H7 (cell line): Measurements from ENCODE around the gene DPYD. TPM values are rescaled to one million over a fixed set of nuclear protein-coding genes. Genes with fewer than 3 reads are reported as not detected.

ENCODE experiments used
- DNase-seq: peaks from one replicate; pipeline ENCODE4 v3.0.0; 2012
- H3K27me3 ChIP-seq: 2 replicates; pipeline ENCODE4 v1.6.0; 2011; ENCODE audit warnings: mild to moderate bottlenecking, low read length; ENCODE audit not compliant: control insufficient read depth, insufficient read depth
- H3K36me3 ChIP-seq: replicated peaks from 2 replicates; pipeline ENCODE4 v1.5.1; 2011; ENCODE audit warnings: low read length; ENCODE audit not compliant: control insufficient read depth, insufficient read depth
- H3K4me3 ChIP-seq: 2 replicates; pipeline ENCODE4 v1.5.1; 2011; ENCODE audit warnings: low read depth, mild to moderate bottlenecking, control low read depth, low read length, moderate library complexity; ENCODE audit not compliant: insufficient read depth
- total RNA-seq: library from RNA; depleted of rRNA; stranded (reverse); fragments of >200 nt; shearing (Covaris generic); gene quantifications from 2 replicates; pipeline ENCODE4 v1.2.3, GENCODE V29; 2014

DPYD gene
- total RNA-seq, 1 experiment from 2014 or later: 0.59 TPM

GRCh38 chr1:97332716-97333115 is 588.1 kb downstream of the DPYD start:
- Histone ChIP-seq H3K4me3 (no peak overlapping the region), H3K27me3 (no peaks in the 10 kb centered on the region), H3K36me3 (no peaks in the 10 kb centered on the region)
- no peak for DNase-seq

GRCh38 chr1:97331165-97331564 is 589.7 kb downstream of the DPYD start:
- no peak for DNase-seq
- H3K36me3 ChIP-seq: no peaks in the 10 kb centered on the region
- no peak overlapping the region for H3K4me3 ChIP-seq
- no peaks in the 10 kb centered on the region for H3K27me3 ChIP-seq

GRCh38 chr1:97314685-97315084 is 606.1 kb downstream of the DPYD start:
- Histone ChIP-seq H3K36me3 (no peaks in the 10 kb centered on the region), H3K4me3 (no peak overlapping the region), H3K27me3 (no peaks in the 10 kb centered on the region)
- DNase-seq: no peak

GRCh38 chr1:97308131-97308530 is 612.7 kb downstream of the DPYD start:
- no peak overlapping the region for H3K4me3 ChIP-seq
- no peaks in the 10 kb centered on the region for H3K27me3 ChIP-seq
- no peak for DNase-seq
- no peaks in the 10 kb centered on the region for H3K36me3 ChIP-seq

GRCh38 chr1:97307568-97307967 is 613.3 kb downstream of the DPYD start:
- DNase-seq: no peak
- Histone ChIP-seq H3K27me3 (no peaks in the 10 kb centered on the region), H3K4me3 (no peak overlapping the region), H3K36me3 (no peaks in the 10 kb centered on the region)

- Histone ChIP-seq H3K36me3 (no peaks in the 10 kb centered on the region), H3K27me3 (no peaks in the 10 kb centered on the region), H3K4me3 (no peak overlapping the region)
- DNase-seq: no peak
Observed at GRCh38 chr1:97307151-97307550, 613.7 kb downstream of the DPYD start.

- DNase-seq: no peak
- no peak overlapping the region for H3K4me3 ChIP-seq
- no peaks in the 10 kb centered on the region for H3K27me3 ChIP-seq
- H3K36me3 ChIP-seq: no peaks in the 10 kb centered on the region
Observed at GRCh38 chr1:97306504-97306903, 614.3 kb downstream of the DPYD start.

- Histone ChIP-seq H3K36me3 (no peaks in the 10 kb centered on the region), H3K4me3 (no peak overlapping the region), H3K27me3 (no peaks in the 10 kb centered on the region)
- no peak for DNase-seq
Observed at GRCh38 chr1:97304366-97304765, 616.5 kb downstream of the DPYD start.

- Histone ChIP-seq H3K4me3 (no peak overlapping the region), H3K27me3 (no peaks in the 10 kb centered on the region), H3K36me3 (no peaks in the 10 kb centered on the region)
- DNase-seq: no peak
Observed at GRCh38 chr1:97298966-97299365, 621.9 kb downstream of the DPYD start.

- no peak overlapping the region for H3K4me3 ChIP-seq
- no peak for DNase-seq
- no peaks in the 10 kb centered on the region for H3K27me3 ChIP-seq
Observed at GRCh38 chr1:97297611-97298010, 623.2 kb downstream of the DPYD start.

GRCh38 chr1:97281962-97282361 is 638.9 kb downstream of the DPYD start:
- Histone ChIP-seq H3K27me3 (no peaks in the 10 kb centered on the region), H3K36me3 (no peaks in the 10 kb centered on the region), H3K4me3 (no peak overlapping the region)
- no peak for DNase-seq

More at GRCh38 chr1:97297611-97298010, 623.2 kb downstream of the DPYD start:
- H3K36me3 ChIP-seq: no peaks in the 10 kb centered on the region

- Histone ChIP-seq H3K27me3 (no peaks in the 10 kb centered on the region), H3K36me3 (no peaks in the 10 kb centered on the region), H3K4me3 (no peak overlapping the region)
- DNase-seq: no peak
Observed at GRCh38 chr1:97277891-97278654, 642.8 kb downstream of the DPYD start.

- Histone ChIP-seq H3K27me3 (no peaks in the 10 kb centered on the region), H3K36me3 (no peaks in the 10 kb centered on the region), H3K4me3 (no peak overlapping the region)
- DNase-seq: no peak
Observed at GRCh38 chr1:97271916-97272788, 648.7 kb downstream of the DPYD start.

GRCh38 chr1:97270508-97271307 is 650.1 kb downstream of the DPYD start:
- DNase-seq: no peak

More at GRCh38 chr1:97270508-97271307, 650.1 kb downstream of the DPYD start:
- Histone ChIP-seq H3K27me3 (no peaks in the 10 kb centered on the region), H3K4me3 (no peak overlapping the region), H3K36me3 (no peaks in the 10 kb centered on the region)
